A204.1 (cell line): Measurements from ENCODE around the gene PRKAR1B.
"Not testable (repeated sequence)": the region's sequence is repeated elsewhere in the genome, so short reads cannot be mapped to it uniquely, and the experiment has no call there.

ENCODE experiments used
- FAIRE-seq: peaks from 2 replicates; lab custom pipeline; 2012; peaks lifted over from hg19 to GRCh38; lab: Jason Lieb, UNC

Gene PRKAR1B

DNA sequence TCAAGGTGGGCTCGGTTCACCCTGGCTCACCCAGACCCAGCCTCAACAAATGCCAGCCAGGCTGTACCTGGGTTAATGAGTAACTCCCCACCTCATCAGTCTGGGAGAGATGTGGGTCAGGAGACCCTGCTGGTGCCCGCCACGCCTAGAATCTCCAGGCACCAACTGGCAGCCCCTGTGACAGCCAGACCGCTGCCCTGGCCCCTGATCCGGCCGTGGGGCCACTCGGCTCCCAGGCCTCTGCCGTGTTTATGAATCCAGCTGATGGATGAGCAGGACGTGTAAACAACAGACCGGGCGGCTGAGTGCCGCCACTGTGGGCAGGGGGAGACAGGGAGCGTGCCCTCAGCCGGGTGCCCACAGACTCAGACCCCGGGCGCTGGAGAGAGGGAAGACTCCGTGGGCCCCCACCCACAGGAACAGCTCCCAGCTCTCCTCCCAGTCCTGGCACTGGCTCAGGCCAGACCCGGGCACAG is 173.4 kb downstream of the PRKAR1B start:
- no peak for FAIRE-seq

DNA sequence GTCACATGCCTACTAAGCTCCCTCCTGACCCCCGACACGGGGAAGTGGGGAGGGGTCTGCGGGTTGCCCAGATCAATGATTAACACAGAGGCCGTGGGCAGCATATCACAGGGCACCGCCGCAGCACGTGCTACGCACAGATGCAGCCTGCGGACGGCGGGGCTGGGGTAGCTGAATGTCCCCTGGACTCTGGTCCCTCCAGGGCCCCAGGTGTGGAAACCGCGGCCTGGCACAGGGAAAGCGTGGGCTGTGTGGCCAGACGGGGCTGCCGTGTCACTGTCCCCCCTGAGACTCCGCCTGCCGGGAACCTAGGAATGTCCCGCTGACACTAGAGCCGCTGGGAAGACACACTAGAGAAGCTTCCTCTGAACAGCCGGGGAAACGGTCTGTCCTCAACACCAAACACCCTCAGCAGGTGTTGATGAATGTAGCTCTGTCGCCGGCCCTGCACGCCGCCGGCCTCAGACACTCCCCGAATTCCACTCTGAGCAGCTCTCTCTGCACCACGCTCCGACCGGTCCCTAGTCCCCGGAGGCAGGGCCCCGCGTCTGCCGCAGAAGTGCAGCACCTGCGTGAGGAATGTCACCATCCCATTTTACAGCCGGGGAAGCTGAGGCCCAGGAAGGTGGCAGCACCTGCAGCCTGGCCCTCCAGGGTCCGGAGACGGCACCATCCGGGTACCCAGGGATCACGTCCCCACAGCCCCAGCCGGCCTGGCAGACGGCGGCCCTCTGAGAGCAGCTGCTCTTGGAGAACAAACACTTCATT is 174.0 kb downstream of the PRKAR1B start:
- FAIRE-seq: no peak

DNA sequence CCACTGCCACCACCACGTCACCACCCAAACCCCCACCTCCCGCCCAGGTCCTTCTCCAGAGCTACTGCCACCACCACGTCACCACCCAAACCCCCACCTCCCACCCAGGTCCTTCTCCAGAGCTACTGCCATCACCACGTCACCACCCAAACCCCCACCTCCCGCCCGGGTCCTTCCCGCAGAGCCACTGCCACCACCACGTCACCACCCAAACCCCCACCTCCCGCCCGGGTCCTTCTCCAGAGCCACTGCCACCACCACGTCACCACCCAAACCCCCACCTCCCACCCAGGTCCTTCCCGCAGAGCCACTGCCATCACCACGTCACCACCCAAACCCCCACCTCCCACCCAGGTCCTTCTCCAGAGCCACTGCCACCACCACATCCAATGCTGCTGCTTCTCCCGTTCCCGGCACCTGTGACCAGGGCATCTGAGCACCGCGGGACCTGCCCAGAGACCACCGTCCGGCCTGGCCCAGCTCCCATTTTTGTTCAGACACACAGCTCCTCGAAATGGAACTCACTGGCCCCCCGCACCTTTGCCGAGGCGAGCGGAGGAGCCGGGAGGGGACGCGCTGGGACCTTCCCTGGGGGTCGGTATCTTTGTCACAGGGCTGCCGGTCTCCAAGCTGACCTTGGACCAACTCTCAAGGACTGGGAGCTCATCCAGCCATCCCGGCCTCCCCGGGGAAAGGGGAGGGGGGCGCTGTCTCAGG is 174.8 kb downstream of the PRKAR1B start:
- FAIRE-seq: not testable (repeated sequence)

DNA sequence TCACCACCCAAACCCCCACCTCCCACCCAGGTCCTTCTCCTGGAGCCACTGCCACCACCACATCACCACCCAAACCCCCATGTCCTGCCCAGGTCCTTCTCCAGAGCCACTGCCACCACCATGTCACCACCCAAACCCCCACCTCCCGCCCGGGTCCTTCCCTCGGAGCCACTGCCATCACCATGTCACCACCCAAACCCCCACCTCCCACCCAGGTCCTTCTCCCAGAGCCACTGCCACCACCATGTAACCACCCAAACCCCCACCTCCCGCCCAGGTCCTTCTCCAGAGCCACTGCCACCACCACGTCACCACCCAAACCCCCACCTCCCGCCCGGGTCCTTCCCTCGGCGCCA is 175.5 kb downstream of the PRKAR1B start:
- not testable (repeated sequence) for FAIRE-seq

DNA sequence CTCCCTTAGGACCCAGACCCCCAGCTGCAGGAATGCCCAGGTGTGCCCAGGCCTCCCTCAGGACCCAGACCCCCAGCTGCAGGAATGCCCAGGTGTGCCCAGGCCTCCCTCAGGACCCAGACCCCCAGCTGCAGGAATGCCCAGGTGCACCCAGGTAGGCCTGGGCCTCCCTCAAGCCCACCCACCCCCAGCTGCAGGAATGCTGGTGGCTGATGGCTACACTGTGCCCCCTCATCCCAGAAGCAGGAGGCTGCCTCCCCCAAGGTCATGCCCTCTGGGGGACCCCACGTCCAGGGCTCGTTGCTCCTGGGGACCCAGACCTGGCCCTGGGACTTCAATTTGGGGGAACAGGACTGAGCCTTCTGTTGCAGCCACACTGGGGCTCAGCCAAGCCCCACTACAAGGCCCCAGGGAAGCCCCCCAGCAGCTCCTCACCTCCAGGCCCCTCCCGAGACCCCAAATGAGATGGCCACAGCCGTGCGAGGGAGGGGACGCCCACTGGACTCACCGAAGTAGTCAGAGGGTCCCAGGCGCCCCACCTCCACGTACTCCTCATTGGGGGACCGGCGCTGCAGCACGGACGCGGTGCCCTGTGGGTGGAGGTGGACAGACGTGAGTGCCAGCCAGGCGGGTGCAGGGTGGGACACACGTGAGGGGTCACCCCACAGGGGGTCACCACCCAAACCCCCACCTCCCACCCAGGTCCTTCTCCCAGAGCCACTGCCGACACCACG is 176.0 kb downstream of the PRKAR1B start:
- no peak for FAIRE-seq

DNA sequence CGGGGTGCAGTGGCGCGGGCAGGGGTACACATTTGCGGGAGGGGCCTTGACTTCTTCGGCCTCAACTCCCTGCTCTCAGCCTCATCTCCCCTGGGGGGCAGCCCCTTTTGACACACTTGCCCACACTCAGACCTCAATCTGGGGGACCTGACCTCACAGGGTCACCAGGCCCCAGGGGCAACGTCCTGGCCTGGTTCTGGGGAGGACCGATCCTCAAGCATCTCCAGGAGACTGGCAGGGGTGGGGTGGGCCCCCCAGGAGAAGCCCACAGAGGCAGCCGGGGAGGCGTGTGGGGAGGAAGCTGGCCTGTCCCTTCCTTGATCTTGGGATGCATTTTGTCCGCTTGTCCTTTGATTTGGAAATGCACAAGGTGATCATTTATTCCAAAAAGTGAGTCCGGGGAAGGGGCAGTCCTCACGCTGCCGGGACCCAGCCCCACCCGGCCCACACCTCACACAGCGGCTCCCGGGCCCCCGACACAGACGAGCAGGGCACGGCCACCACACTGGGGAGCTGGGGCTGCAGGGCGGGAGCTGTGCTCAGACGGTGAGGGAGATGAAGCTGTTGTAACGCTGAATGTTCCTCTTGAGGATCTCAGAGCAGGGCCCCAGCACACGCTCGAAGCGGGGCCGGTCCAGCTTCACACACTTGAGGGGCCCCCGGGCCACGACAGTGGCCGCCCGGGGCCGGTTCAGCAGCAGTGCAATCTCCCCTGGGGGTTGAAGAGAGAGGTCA is 177.0 kb downstream of the PRKAR1B start:
- no peak for FAIRE-seq

DNA sequence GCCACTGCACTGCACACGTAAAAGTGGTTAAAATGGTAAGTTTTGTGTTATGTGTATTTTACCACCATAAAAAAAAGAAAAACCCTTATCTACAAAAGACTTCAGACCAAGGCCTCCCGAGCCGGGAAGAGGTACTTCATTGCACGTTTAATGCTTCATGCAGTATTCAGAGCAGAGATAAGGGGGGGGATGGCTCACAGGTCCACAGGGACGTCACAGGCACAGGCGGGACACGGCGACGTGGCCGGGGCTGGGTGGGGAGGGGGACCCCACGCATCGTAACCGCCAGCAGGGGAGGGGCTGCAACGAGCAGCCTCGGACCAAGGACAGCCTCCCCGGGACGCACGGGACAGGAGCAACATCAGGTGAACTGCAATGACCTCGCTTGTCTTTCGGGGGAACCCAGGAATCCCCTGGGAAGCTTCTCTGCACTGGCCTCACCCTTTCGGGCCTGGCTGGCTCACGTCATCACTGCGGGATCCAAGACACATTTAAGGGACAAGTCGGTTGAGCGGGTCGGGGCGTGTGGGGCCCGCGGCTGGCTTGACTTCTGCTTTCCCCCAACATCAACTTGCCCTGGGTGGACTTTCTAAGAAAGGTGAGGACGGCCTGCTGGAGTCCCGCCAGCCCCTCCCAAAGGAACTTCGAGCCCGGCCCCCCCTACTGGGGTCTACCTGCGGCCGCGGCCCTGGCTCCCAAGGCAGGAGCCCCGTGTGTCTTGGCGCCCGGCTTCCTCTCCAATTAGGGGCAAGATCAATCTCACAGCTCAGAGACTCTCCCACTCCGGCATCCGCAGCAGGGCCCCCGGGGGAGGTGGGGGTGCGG is 177.8 kb downstream of the PRKAR1B start:
- FAIRE-seq: no peak

DNA sequence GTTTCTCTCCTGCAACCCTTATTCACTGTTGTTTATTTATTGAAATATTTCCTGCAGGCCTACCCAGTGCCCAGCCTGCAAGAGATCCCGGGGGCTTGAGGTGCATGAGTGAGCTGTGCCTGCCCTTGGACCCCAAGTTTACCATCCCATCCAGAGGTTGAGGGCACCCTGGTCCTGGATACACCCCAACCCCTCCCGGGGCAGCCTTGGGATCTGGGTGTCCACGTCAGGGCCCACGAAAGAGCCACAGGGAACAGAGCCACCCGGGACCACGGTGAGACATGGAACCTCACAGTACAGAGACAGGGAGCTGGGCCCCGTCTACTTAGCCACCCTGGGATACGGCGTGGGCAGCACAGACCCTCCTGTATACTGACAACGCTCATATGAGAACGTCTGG is 178.7 kb downstream of the PRKAR1B start:
- FAIRE-seq: no peak

DNA sequence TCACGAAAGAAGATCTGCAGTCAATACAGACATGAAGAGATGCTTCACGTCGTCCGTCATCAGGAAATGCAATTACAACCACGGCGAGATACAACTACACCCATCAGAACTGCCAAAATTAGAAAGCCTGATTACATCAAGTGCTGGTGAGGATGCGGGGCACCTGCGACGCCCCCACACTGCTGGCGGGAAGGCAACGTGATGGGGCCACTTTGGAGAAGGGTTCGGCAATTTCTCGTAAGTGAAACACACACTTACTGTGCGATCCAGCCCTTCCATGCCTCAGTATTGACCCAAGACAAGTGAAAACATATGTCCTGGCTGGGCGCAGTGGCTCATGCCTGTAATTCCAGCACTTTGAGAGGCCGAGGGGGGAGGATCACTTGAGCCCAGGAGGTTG is 181.6 kb downstream of the PRKAR1B start:
- FAIRE-seq: no peak

DNA sequence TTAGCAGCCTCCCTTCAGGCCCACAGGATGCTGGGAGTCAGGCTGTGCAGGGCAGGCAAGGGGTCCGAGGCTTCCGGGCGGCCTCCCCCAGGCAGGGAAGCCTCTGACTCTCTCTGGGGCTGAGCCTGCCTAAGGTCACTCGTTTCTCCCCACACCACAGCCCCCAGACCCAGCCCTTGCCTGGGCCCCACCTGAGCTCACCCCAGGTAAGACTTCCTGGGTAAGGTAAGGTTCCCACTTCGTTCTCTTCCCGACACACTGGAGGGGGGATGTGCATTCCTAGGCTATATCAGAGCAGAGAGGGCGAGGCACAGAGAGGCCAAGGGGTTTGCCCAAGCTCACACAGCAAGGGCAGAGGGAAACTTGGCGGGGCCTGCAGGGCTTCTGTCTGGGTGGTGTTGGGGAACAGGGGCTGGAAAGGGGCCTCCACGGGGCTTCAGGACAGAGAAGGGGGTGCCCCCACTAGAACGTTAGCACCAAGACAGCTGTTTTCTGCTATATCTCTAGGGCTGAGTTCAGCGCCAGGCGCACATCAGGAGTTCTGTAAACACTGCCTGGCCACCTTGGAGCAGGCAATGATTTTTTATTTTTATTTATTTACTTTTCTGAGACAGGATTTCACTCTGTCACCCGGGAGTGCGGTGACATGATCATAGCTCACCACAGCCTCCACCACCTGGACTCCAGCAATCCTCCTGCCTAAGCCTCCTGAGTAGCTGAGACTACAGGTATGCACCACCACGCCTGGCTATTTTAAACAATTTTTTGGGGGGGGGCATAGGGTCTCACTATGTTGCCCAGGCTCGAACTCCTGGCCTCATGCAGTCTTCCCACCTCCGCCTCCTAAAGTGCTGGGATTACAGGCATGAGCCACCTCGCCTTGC is 182.5 kb downstream of the PRKAR1B start:
- no peak for FAIRE-seq

DNA sequence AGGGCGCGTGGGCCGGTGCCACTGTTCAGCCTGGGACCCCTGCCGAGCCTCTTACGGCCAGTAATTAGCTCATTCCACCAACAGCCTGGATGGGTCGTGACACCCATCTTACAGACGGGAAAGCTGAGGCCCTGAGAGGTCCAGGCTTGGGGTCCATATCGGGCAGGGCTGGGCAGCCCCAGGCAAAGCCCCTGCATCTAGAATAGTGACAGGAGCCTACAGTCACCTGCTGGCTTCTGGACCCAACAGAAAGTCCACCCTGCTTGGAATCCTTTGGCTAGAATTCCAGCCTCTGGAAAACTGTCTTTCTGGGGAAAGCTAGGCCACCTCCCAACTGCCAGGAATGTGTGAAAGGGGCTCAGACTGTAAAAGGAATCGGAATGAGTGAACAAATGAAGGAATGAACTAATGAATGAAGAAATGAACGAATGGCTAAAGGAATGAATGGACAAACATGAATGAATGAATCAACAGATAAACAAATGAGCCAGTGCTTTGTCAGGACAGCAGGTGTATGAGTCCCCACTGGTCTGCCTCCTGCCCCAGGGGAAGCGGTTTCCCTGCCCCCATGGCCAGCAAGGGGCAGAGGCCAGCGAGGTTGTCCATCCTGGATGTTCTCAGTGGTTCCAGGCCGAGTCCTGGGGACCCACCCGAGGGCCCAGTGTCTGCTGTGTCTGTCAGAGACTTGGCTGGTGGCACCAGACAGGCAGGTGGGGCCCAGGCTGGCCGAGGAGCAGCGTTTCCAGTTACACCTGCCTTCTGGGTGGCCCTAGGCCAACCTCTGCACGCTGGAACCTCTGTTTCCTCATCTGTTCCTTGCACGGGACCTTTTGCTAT is 183.4 kb downstream of the PRKAR1B start:
- no peak for FAIRE-seq

DNA sequence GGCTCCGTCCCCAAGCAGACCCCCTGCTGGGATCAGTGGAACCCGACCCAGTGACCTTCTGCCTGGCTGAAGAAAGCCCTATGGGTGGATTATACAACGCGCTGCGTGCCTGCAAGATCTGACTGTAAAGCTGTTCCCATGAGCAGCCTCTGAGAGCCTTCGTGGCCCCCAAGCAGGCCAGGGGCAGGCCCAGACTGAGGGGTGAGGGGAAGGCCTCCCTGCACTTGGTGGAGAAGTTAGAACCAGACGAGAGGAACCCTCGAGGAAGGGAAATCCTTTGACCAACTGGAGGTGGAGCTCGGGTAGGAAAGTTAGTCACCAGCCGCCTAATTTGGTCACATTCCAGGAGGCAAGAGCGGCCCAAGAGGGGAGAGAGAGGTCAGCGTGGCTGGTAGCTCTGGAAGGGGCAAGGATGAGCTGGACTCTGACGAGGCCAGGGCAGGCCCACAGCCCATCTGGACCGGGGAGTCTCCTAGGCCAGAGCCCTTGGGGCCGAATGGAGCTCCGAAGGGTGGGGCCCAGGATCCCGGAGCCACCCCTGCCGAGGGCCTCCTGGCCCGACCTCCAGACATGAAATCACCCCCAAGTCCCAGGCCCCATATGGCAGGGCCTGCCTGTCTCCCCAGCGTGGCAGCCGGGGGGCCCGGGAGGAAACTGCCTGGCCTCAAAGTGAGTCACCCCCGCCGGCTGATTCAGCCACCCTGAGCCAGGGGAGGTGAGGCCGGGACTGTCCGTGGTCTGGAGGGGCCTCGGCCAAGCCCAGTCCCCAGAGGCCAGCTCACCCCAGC is 184.2 kb downstream of the PRKAR1B start:
- FAIRE-seq: no peak

DNA sequence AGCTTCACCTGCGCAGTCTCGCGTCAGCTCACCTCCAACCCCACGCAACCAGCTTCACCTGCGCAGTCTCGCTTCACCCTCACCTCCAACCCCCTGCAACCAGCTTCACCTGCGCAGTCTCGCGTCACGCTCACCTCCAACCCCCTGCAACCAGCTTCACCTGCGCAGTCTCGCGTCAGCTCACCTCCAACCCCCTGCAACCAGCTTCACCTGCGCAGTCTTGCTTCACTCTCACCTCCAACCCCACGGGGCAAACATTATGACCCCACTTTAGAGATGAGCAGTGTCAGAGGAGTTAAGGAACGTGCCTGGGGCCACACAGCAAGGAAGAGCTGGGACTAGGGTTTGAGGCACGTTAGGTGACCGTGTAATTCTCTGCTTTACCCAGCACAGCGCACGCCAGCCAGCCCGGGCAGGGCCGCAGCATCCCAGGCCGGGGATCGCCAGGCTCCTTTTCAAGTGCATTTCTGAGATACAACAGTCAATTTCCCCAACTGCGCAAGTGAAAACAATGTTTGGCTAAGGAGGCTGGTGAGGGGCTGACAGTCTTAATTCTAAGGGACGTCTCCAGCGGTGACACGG is 184.9 kb downstream of the PRKAR1B start:
- FAIRE-seq: no peak

DNA sequence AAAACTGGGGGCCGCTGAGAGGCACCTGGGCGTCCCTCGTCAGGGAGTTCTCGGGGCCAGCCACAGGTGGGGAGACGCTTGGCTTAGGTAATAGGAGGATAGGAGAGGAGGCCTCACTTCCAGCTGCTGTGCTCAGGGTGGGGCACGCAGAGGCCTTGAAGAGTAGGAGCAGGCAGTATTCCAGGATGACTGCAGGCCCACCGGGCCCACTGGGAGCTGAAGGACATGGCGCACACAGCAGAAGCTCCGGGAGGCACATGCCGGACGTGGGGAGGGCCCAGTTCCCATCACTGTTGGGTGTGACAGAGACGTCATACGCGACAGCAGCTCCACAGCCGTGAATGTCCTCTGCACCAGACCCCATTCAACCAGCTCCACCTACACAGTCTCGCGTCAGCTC is 185.4 kb downstream of the PRKAR1B start:
- no peak for FAIRE-seq

DNA sequence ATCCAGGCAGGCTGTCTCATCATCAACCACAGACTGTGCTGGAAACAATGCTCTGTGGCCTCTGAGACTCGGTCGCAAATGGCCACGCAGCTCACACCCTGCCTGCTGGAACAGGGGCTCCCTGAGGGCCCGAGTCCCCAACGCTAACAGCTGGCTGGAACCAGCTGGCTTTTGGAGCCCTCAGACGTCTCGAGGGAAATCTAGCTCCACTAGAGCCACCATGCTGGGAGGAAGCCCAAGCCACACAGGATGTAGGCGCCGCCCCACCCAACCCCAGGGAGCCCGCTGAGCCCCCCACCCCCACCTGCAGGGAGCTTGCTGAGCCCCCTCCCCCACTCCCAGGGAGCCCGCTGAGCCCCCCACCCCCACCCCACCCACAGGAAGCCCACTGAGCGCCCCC is 186.1 kb downstream of the PRKAR1B start:
- no peak for FAIRE-seq

DNA sequence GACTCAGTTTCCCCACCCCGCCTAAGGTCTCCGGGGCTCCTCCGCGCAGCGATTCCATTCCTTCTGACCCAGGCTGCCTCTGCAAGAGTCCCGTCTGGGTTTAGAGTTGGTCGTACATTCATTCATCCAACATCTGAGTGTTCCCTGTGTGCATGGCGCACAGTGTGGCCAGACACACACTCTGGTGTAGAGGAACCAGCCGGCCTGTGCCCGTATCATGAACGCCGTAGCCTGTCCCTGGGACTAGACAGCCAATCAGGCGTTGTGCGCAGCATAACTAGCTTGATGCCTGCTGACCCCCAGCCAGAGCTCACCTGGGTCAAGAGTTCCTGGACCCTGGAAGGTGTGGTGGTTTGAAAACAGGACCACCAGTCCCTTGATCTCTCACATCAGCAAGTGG is 186.5 kb downstream of the PRKAR1B start:
- FAIRE-seq: no peak

DNA sequence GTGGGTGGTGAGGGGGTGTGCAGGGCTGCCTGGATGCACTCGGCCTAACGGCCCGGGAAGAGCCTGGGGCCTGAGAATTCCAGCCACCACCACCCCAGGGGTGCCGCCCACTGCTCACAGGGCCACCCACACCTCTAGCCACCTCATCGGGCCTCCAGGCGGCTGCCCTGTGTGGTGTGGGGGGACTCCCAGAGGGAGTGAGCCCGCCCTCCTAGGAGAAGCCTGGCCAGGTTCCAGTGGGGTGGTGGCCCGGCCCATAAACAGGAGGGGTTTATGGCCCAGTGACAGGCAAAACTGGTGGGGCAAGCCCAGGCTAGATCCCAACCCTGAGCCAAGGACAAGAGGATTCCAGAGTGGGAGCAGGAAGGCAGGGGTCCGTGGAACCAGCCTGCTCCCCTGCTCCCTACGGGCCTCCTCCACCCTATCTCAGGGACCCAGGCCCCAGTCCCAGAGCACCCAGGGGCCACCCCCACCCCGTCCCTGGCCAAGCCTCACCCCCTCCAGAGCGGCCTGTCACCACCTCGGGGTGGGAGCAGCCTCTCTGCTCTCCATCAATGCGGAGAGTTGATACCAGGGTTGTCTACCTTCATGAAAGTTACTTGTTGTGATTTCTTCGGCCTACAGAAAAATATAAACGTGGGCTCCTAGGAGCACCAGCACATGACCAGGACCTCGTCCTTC is 187.2 kb downstream of the PRKAR1B start:
- FAIRE-seq: no peak
